LHCN-M2 (cell line): ENCODE measurements around the gene KRT2. TPM values are rescaled to one million over a fixed set of nuclear protein-coding genes. Genes with fewer than 3 reads are reported as not detected.
A peak's percentile ranks its signal among the peaks of the same experiment; 100 is the strongest.
"Not testable (repeated sequence)": the region's sequence is repeated elsewhere in the genome, so short reads cannot be mapped to it uniquely, and the experiment has no call there.

Source experiments
- DNase-seq: peaks from one replicate; pipeline ENCODE4 v3.0.0-alpha.2; 2012; ENCODE audit warnings: low read depth
- total RNA-seq: library from RNA; depleted of rRNA; stranded (reverse); fragments of >200 nt; gene quantifications from 2 replicates; pipeline ENCODE4 v1.2.3, GENCODE V29; 2014

Gene KRT2
- total RNA-seq, 1 experiment from 2014 or later = not detected

DNA sequence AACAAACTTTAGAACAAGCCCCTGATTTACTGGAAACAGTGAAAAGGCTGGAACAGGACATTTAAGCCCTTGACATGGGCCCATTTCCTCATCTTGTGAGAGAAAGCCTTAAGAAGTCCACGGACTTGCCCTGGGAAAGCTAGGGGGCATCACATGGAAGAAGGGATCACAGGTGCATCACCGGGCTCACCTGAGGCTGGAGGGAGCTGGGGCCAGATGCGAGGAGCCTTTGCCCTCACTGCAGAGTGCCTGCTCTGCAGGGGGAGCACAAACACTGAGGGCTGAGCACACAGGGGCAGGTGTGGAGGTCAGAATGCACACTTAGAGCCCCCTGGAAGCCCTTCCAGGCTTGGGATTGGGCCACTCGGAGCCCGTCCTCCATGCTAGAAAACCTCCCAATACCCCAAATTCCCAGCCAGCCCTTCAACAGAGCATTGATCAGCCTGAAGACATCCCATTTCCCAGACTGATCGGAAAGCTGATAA, 33.4 kb upstream of the KRT2 start:
- no peak for DNase-seq

- no peak for DNase-seq
Measured at GRCh38 chr12:52684431-52684830, 32.4 kb upstream of the KRT2 start.

DNA sequence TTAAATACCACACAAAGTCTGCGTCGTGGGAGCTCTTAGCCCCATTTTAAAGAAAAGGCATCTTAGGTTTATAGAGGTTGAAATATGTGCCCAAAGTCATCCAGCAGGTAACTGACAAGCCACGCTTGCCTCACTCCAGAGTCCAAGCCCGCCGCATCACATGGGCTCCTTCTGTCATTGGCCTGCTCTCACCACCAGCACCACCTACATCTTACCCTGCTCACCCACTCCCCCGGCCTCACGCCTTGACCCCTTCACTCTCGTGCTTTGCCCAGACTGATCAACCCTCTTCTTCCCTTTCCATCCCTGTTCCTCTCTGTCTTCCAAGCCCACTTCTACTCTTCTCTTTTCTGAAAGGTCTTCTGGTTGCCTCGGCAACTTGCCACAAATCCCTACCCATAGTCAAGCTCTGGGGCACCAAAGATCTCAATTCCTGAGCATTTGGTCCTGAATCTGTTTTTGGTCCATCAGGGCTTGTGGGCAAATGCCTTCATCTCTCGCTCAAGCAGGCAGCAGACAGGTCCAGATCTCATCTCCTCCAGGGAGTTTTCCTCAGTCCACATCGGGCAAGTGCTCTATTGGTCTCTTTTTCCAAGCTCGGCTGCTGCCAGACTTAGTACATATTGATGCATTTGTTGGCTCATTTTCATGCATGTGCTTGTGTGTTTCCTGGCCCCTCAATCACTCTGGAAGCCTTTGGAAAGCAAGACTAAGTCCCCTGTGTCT, 31.7 kb upstream of the KRT2 start:
- DNase-seq = no peak

GRCh38 chr12:52682938-52683574, 31.0 kb upstream of the KRT2 start:
- DNase-seq = no peak

- DNase-seq = no peak
Measured at GRCh38 chr12:52682381-52682660, 30.3 kb upstream of the KRT2 start.

- no peak for DNase-seq
Measured at GRCh38 chr12:52681526-52682380, 29.7 kb upstream of the KRT2 start.

- DNase-seq = no peak
Measured at GRCh38 chr12:52680363-52680762, 28.4 kb upstream of the KRT2 start, which contains the start of gene KRT1. Gene KRT1, minus strand, starts transcription at chr12:52680407. Its CDS starts 59 bp downstream, at chr12:52680348.

- DNase-seq = no peak
Measured at GRCh38 chr12:52679875-52680274, 27.9 kb upstream of the KRT2 start.

GRCh38 chr12:52677671-52678070, 25.7 kb upstream of the KRT2 start:
- DNase-seq = no peak

- no peak for DNase-seq
Measured at GRCh38 chr12:52677126-52677525, 25.1 kb upstream of the KRT2 start.

DNA sequence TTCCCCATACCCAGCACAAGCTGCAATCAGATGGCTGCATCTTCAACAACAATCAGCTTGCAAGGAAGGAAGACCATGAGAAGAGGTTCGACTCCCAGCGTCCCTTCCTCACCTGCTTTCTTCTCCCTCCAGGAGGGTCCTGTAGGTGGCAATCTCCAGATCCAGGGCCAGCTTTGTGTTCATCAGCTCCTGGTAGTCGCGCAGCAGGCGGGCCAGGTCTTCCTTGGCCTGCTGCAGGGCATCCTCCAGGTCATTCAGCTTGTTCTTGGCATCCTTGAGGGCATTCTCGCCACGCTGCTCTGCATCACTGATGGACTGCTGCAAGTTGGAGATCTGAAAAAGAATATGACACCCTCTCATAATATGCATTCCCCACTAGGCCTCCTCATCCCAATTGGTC, 24.2 kb upstream of the KRT2 start:
- DNase-seq = no peak

DNA sequence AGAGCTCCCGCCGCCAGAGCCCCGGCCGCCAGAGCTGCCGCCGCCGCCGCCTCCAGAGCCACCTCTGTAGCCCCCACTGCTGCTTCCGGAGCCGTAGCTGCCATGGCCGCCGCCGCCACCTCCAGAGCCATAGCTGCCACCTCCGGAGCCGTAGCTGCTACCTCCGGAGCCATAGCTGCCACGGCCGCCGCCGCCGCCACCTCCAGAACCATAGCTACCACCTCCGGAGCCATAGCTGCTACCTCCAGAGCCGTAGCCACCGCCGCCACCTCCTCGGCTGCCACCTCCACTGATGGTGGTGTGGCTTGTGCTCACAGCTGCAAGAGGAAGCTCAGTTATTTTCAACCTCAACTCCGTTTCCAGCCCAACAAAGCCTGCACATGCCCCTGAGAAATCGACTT, 23.3 kb upstream of the KRT2 start:
- DNase-seq = no peak

- no peak for DNase-seq
Measured at GRCh38 chr12:52674433-52674775, 22.4 kb upstream of the KRT2 start.

GRCh38 chr12:52673713-52674432, 21.9 kb upstream of the KRT2 start:
- no peak for DNase-seq

- no peak for DNase-seq
Measured at GRCh38 chr12:52673217-52673616, 21.2 kb upstream of the KRT2 start.

DNA sequence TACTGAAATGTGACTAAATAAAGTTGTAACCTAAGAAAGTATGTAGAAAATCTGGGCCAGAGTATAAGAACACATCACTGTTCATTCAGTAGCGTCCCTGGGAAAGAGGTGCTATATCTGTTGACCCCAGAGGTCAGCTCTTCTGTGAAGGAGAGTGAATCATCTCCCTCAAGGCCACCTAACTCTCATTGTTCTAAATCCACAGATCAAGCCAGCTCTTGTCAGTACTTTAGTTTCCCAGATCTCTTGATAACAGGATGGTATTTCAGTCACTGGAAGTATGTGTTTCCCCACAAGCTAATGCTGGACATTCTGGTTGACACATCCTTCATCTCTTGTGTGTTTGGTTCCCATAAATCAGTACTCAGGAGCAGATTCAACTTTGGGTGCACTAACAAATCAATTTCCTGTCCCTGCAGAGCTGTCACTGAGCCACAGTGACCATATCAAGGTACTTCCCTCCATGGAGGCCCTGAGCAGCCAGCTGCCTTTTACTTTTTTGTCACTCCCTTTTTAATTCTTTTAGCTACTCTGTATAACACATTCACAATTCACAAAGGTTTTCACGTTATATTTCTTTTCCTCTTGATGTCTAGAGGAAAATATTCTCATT, 20.4 kb upstream of the KRT2 start:
- peak; percentile 4 for DNase-seq

- DNase-seq = no peak
Measured at GRCh38 chr12:52670961-52671360, 18.9 kb upstream of the KRT2 start.

- no peak for DNase-seq
Measured at GRCh38 chr12:52670506-52670905, 18.5 kb upstream of the KRT2 start.

- DNase-seq = not testable (repeated sequence)
Measured at GRCh38 chr12:52669941-52670340, 17.9 kb upstream of the KRT2 start.

GRCh38 chr12:52669426-52669825, 17.4 kb upstream of the KRT2 start:
- no peak for DNase-seq

- no peak for DNase-seq
Measured at GRCh38 chr12:52667931-52668330, 15.9 kb upstream of the KRT2 start.
